ENCODE measurements around the gene AGBL4.

The AGBL4 gene

DNA sequence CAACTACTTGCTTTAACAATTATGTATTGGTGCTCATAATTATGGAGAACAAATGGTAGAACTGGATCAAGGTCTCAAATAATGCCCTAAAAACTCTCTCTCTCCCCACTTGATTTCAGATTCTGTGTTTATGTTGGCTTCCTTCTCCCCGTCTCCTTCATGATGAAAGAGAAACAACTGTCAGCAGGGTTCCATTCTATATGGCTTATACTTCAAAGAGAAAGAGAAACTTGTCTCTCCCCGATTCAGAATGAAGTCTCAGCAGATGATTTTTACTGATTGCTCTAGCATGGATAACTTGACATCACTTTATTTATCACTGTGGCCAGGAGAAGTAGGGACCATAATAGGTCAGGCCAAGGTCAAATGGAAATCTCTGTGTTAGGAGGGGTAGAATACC, 575.6 kb downstream of the AGBL4 start:
- H4K20me1 ChIP-seq: no peaks in the 10 kb centered on the region
- TF ChIP-seq Cebpa-rat (IDR thresholded peaks at IDR 0.05): no peak
- no peaks in the 10 kb centered on the region for H3K9me3 ChIP-seq
- no peak overlapping the region for H3K9ac ChIP-seq
- no peaks in the 10 kb centered on the region for H3K36me3 ChIP-seq
- H3K27ac ChIP-seq: no peak overlapping the region
- no peaks in the 10 kb centered on the region for H3K4me1 ChIP-seq
- no peak overlapping the region for H3K4me2 ChIP-seq
- no peaks in the 10 kb centered on the region for H3K27me3 ChIP-seq
- H3K4me3 ChIP-seq: no peak overlapping the region

GRCh38 chr1:49436865-49437264, 586.9 kb downstream of the AGBL4 start:
- Histone ChIP-seq H3K9me3 (peaks cover 37% of the 10 kb centered on the region), H3K27me3 (no peaks in the 10 kb centered on the region), H3K9ac (no peak overlapping the region), H4K20me1 (no peaks in the 10 kb centered on the region), H3K4me3 (no peak overlapping the region), H3K27ac (no peak overlapping the region), H3K36me3 (no peaks in the 10 kb centered on the region), H3K4me1 (no peaks in the 10 kb centered on the region), H3K4me2 (no peak overlapping the region)
- TF ChIP-seq Cebpa-rat (IDR thresholded peaks at IDR 0.05): no peak

- Histone ChIP-seq H3K4me2 (no peak overlapping the region), H3K27me3 (no peaks in the 10 kb centered on the region), H3K4me1 (no peaks in the 10 kb centered on the region), H3K27ac (no peak overlapping the region), H3K4me3 (no peak overlapping the region), H3K9me3 (peaks cover 22% of the 10 kb centered on the region), H3K9ac (no peak overlapping the region), H3K36me3 (no peaks in the 10 kb centered on the region), H4K20me1 (no peaks in the 10 kb centered on the region)
- no peak for TF ChIP-seq Cebpa-rat (IDR thresholded peaks at IDR 0.05)
These were observed 588.5 kb downstream of the AGBL4 start for GRCh38 chr1:49435291-49435690.

- H3K27ac ChIP-seq: no peak overlapping the region
These were observed 599.0 kb downstream of the AGBL4 start for GRCh38 chr1:49424782-49425181.

GRCh38 chr1:49416758-49417157, 607.0 kb downstream of the AGBL4 start:
- Histone ChIP-seq H3K27me3 (no peaks in the 10 kb centered on the region), H3K4me3 (no peak overlapping the region), H3K9ac (no peak overlapping the region), H4K20me1 (no peaks in the 10 kb centered on the region), H3K27ac (no peak overlapping the region), H3K4me1 (no peaks in the 10 kb centered on the region), H3K4me2 (no peak overlapping the region), H3K9me3 (no peaks in the 10 kb centered on the region), H3K36me3 (no peaks in the 10 kb centered on the region)
- TF ChIP-seq Cebpa-rat (IDR thresholded peaks at IDR 0.05): no peak

More at GRCh38 chr1:49424782-49425181, 599.0 kb downstream of the AGBL4 start:
- H3K27me3 ChIP-seq: no peaks in the 10 kb centered on the region
- no peaks in the 10 kb centered on the region for H3K36me3 ChIP-seq
- H3K4me1 ChIP-seq: no peaks in the 10 kb centered on the region
- H4K20me1 ChIP-seq: no peaks in the 10 kb centered on the region
- H3K4me3 ChIP-seq: no peak overlapping the region
- no peak for TF ChIP-seq Cebpa-rat (IDR thresholded peaks at IDR 0.05)
- peaks cover 6% of the 10 kb centered on the region; the same call in 1 of the 2 replicates for H3K9me3 ChIP-seq
- H3K9ac ChIP-seq: no peak overlapping the region
- no peak overlapping the region for H3K4me2 ChIP-seq

DNA sequence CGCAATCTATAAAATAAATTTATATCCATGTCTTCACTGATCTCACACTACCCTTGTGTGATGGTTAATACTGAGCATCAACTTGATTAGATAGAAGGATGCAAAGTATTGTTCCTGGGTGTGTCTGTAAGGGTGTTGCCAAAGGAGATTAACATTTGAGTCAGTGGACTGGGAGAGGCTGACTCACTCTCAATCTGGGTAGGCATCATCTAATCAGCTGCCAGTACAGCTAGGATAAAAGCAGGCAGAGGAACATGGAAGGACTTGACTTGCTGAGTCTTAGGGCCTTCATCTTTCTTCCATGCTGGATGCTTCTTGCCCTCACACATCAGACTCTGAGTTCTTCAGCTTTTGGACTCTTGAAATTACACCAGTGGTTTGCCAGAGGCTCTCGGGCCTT, 615.4 kb downstream of the AGBL4 start:
- no peak overlapping the region for H3K4me3 ChIP-seq
- H4K20me1 ChIP-seq: no peaks in the 10 kb centered on the region
- H3K4me1 ChIP-seq: no peaks in the 10 kb centered on the region
- no peaks in the 10 kb centered on the region for H3K9me3 ChIP-seq
- no peak overlapping the region for H3K9ac ChIP-seq
- H3K36me3 ChIP-seq: no peaks in the 10 kb centered on the region
- no peak overlapping the region for H3K27ac ChIP-seq
- H3K4me2 ChIP-seq: no peak overlapping the region
- no peak for TF ChIP-seq Cebpa-rat (IDR thresholded peaks at IDR 0.05)
- no peaks in the 10 kb centered on the region for H3K27me3 ChIP-seq

- Histone ChIP-seq H3K9ac (no peak overlapping the region), H3K9me3 (0 out of 2 replicates have a peak, but pooled peaks cover 8% of the 10 kb centered on the region), H3K4me3 (no peak overlapping the region), H3K27ac (no peak overlapping the region), H3K4me2 (no peak overlapping the region), H3K4me1 (no peaks in the 10 kb centered on the region), H3K36me3 (no peaks in the 10 kb centered on the region), H3K27me3 (no peaks in the 10 kb centered on the region), H4K20me1 (no peaks in the 10 kb centered on the region)
- TF ChIP-seq Cebpa-rat (IDR thresholded peaks at IDR 0.05): no peak
These were observed 626.7 kb downstream of the AGBL4 start for GRCh38 chr1:49397086-49397485.

GRCh38 chr1:49394200-49394599, 629.6 kb downstream of the AGBL4 start:
- Histone ChIP-seq H3K4me2 (no peak overlapping the region), H3K9me3 (no peaks in the 10 kb centered on the region), H3K27me3 (no peaks in the 10 kb centered on the region), H3K36me3 (no peaks in the 10 kb centered on the region), H3K27ac (no peak overlapping the region), H3K9ac (no peak overlapping the region), H3K4me1 (peaks cover 13% of the 10 kb centered on the region), H3K4me3 (no peak overlapping the region), H4K20me1 (no peaks in the 10 kb centered on the region)
- no peak for TF ChIP-seq Cebpa-rat (IDR thresholded peaks at IDR 0.05)

- peaks cover 15% of the 10 kb centered on the region for H3K4me1 ChIP-seq
- no peak overlapping the region for H3K27ac ChIP-seq
- no peaks in the 10 kb centered on the region for H3K9me3 ChIP-seq
- H3K4me2 ChIP-seq: peak overlapping the region; percentile 5
- no peak for TF ChIP-seq Cebpa-rat (IDR thresholded peaks at IDR 0.05)
- H3K27me3 ChIP-seq: no peaks in the 10 kb centered on the region
- H3K4me3 ChIP-seq: no peak overlapping the region
- no peak overlapping the region for H3K9ac ChIP-seq
- no peaks in the 10 kb centered on the region for H4K20me1 ChIP-seq
- H3K36me3 ChIP-seq: no peaks in the 10 kb centered on the region
These were observed 634.1 kb downstream of the AGBL4 start for GRCh38 chr1:49389699-49390098.

- Histone ChIP-seq H3K4me1 (no peaks in the 10 kb centered on the region), H3K27me3 (no peaks in the 10 kb centered on the region), H3K4me3 (no peak overlapping the region), H3K4me2 (no peak overlapping the region), H3K27ac (no peak overlapping the region), H4K20me1 (no peaks in the 10 kb centered on the region), H3K9ac (no peak overlapping the region), H3K36me3 (no peaks in the 10 kb centered on the region), H3K9me3 (no peaks in the 10 kb centered on the region)
- TF ChIP-seq Cebpa-rat (IDR thresholded peaks at IDR 0.05): no peak
These were observed 659.1 kb downstream of the AGBL4 start for GRCh38 chr1:49364676-49365075.

DNA sequence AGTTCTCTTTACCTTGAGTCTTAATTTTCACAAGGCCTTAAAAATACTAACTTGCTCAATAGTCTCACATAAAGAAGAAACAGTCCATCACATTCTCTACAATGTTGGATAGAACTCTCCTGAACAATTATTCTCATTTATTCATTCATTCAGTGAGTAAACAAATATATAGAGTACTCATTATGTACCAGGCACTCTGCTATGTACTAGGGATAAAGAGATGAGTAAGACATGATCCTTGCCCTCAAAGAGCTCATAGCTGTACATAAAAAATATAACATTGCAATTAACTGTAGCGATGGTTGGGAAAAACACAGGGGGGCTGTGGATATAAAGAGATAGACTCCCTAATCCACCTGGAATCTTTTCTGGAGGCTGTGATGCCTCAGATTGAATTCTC, 660.1 kb downstream of the AGBL4 start:
- Histone ChIP-seq H3K4me2 (no peak overlapping the region), H3K27me3 (no peaks in the 10 kb centered on the region), H3K36me3 (no peaks in the 10 kb centered on the region), H3K9ac (no peak overlapping the region), H4K20me1 (no peaks in the 10 kb centered on the region), H3K27ac (no peak overlapping the region), H3K4me3 (no peak overlapping the region), H3K4me1 (no peaks in the 10 kb centered on the region), H3K9me3 (no peaks in the 10 kb centered on the region)
- TF ChIP-seq Cebpa-rat (IDR thresholded peaks at IDR 0.05): no peak

All from BLaER1 (cell line).